ENCODE results near the gene ZNF341. TPM values are rescaled to one million over a fixed set of nuclear protein-coding genes. Genes with fewer than 3 reads are reported as not detected.

The ZNF341 gene
- polyA plus RNA-seq, 1 donor (not counting 4 experiments of a cell fraction or from before 2014, with no cell fraction given) = 1.7 TPM

GRCh38 chr20:33728463-33728862, 3.3 kb upstream of the ZNF341 start:
- dilution Hi-C loops (cut with MboI; ENCODE audit: extremely low pct_ligation_motif_present, low sequenced_read_pairs) = no loop called here
- no peak overlapping the region for H3K4me2 ChIP-seq (ENCODE audit: control insufficient read depth, extremely low read depth, insufficient read depth, low read depth, low read length)
- H3K36me3 ChIP-seq (ENCODE audit: control insufficient read depth in 2 of 2, extremely low read depth in 1 of 2, insufficient read depth in 2 of 2, low read length in 2 of 2) = no peaks in the 10 kb centered on the region
- FAIRE-seq = no peak
- no peak overlapping the region for H3K27ac ChIP-seq (ENCODE audit: control insufficient read depth, insufficient read depth, low read length)
- TF ChIP-seq EZH2 (IDR thresholded peaks at IDR 0.05; ENCODE audit: low read length) (no peak), CTCF (optimal IDR thresholded peaks at IDR 0.05 in 1 of 3, IDR thresholded peaks at IDR 0.05 in 1 of 3, conservative IDR thresholded peaks at IDR 0.05 in 1 of 3; ENCODE audit: extremely low read depth in 1 of 3, insufficient read depth in 2 of 3, low read length in 3 of 3) (no peak)
- H2AFZ ChIP-seq (ENCODE audit: control insufficient read depth, low read length) = no peak overlapping the region
- no peaks in the 10 kb centered on the region for H3K9me3 ChIP-seq (ENCODE audit: control insufficient read depth, low read depth, low read length)
- H4K20me1 ChIP-seq (ENCODE audit: control insufficient read depth, extremely low read depth, insufficient read depth, low read length) = no peaks in the 10 kb centered on the region
- DNase-seq (ENCODE audit: low read depth, low spot score) = no peak
- H3K4me1 ChIP-seq (ENCODE audit: control insufficient read depth, extremely low read depth, insufficient read depth, low read length) = peaks cover 11% of the 10 kb centered on the region
- H3K27me3 ChIP-seq (ENCODE audit: control insufficient read depth, extremely low read depth, insufficient read depth, low read length) = no peaks in the 10 kb centered on the region
- no peaks in the 10 kb centered on the region for H3K9me1 ChIP-seq (ENCODE audit: control insufficient read depth, extremely low read depth, insufficient read depth, low read length)
- H3K4me3 ChIP-seq (ENCODE audit: control insufficient read depth in 2 of 3, extremely low read depth in 1 of 3, insufficient read depth in 2 of 3, low read depth in 1 of 3, low read length in 3 of 3) = no peak overlapping the region
- H3K9ac ChIP-seq (ENCODE audit: control insufficient read depth, extremely low read depth, insufficient read depth, low read length) = no peak overlapping the region
- no peaks in the 10 kb centered on the region for H3K79me2 ChIP-seq (ENCODE audit: control insufficient read depth, insufficient read depth, low read length)

GRCh38 chr20:33729101-33729500, 2.7 kb upstream of the ZNF341 start:
- dilution Hi-C loops (cut with MboI; ENCODE audit: extremely low pct_ligation_motif_present, low sequenced_read_pairs) = no loop called here
- FAIRE-seq (no peak), DNase-seq (ENCODE audit: low read depth, low spot score) (no peak)
- H3K79me2 ChIP-seq (ENCODE audit: control insufficient read depth, insufficient read depth, low read length) = no peaks in the 10 kb centered on the region
- no peaks in the 10 kb centered on the region for H3K36me3 ChIP-seq (ENCODE audit: control insufficient read depth in 2 of 2, extremely low read depth in 1 of 2, insufficient read depth in 2 of 2, low read length in 2 of 2)
- TF ChIP-seq EZH2 (IDR thresholded peaks at IDR 0.05; ENCODE audit: low read length) = no peak
- TF ChIP-seq CTCF (optimal IDR thresholded peaks at IDR 0.05 in 1 of 3, IDR thresholded peaks at IDR 0.05 in 1 of 3, conservative IDR thresholded peaks at IDR 0.05 in 1 of 3; ENCODE audit: extremely low read depth in 1 of 3, insufficient read depth in 2 of 3, low read length in 3 of 3) = no peak
- no peaks in the 10 kb centered on the region for H3K9me3 ChIP-seq (ENCODE audit: control insufficient read depth, low read depth, low read length)
- no peaks in the 10 kb centered on the region for H3K27me3 ChIP-seq (ENCODE audit: control insufficient read depth, extremely low read depth, insufficient read depth, low read length)
- H3K4me2 ChIP-seq (ENCODE audit: control insufficient read depth, extremely low read depth, insufficient read depth, low read depth, low read length) = no peak overlapping the region
- H4K20me1 ChIP-seq (ENCODE audit: control insufficient read depth, extremely low read depth, insufficient read depth, low read length) = no peaks in the 10 kb centered on the region
- no peak overlapping the region for H3K4me3 ChIP-seq (ENCODE audit: control insufficient read depth in 2 of 3, extremely low read depth in 1 of 3, insufficient read depth in 2 of 3, low read depth in 1 of 3, low read length in 3 of 3)
- H3K4me1 ChIP-seq (ENCODE audit: control insufficient read depth, extremely low read depth, insufficient read depth, low read length) = peaks cover 15% of the 10 kb centered on the region
- no peaks in the 10 kb centered on the region for H3K9me1 ChIP-seq (ENCODE audit: control insufficient read depth, extremely low read depth, insufficient read depth, low read length)
- no peak overlapping the region for H2AFZ ChIP-seq (ENCODE audit: control insufficient read depth, low read length)
- H3K9ac ChIP-seq (ENCODE audit: control insufficient read depth, extremely low read depth, insufficient read depth, low read length) = no peak overlapping the region
- no peak overlapping the region for H3K27ac ChIP-seq (ENCODE audit: control insufficient read depth, insufficient read depth, low read length)

All from keratinocyte (primary cell).